ENCODE results near the gene PIK3AP1. TPM values are rescaled to one million over a fixed set of nuclear protein-coding genes. Genes with fewer than 3 reads are reported as not detected.

PIK3AP1 gene
- total and polyA plus RNA-seq, 10 of the 15 experiments (the other 5 are each of a cell fraction or from before 2014, with no cell fraction given), result 26.2 to 306 (median 119) TPM

- TF ChIP-seq, protein P1, sequence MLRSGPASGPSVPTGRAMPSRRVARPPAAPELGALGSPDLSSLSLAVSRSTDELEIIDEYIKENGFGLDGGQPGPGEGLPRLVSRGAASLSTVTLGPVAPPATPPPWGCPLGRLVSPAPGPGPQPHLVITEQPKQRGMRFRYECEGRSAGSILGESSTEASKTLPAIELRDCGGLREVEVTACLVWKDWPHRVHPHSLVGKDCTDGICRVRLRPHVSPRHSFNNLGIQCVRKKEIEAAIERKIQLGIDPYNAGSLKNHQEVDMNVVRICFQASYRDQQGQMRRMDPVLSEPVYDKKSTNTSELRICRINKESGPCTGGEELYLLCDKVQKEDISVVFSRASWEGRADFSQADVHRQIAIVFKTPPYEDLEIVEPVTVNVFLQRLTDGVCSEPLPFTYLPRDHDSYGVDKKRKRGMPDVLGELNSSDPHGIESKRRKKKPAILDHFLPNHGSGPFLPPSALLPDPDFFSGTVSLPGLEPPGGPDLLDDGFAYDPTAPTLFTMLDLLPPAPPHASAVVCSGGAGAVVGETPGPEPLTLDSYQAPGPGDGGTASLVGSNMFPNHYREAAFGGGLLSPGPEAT (IDR thresholded peaks at IDR 0.05; ENCODE audit: low read depth), result peak; percentile 93
- TF ChIP-seq, protein P2, sequence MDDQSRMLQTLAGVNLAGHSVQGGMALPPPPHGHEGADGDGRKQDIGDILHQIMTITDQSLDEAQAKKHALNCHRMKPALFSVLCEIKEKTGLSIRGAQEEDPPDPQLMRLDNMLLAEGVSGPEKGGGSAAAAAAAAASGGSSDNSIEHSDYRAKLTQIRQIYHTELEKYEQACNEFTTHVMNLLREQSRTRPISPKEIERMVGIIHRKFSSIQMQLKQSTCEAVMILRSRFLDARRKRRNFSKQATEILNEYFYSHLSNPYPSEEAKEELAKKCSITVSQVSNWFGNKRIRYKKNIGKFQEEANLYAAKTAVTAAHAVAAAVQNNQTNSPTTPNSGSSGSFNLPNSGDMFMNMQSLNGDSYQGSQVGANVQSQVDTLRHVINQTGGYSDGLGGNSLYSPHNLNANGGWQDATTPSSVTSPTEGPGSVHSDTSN (IDR thresholded peaks at IDR 0.05; ENCODE audit: insufficient replicate concordance, low read depth, low read length), result peak; percentile 67
- TF ChIP-seq MEF2B (IDR thresholded peaks at IDR 0.05; ENCODE audit: partially characterized antibody, poor library complexity, severe bottlenecking) (peak; percentile 92), SUPT20H (IDR thresholded peaks at IDR 0.05; ENCODE audit: borderline replicate concordance, control insufficient read depth, low read depth, low read length) (no peak), PML (IDR thresholded peaks at IDR 0.05; ENCODE audit: low read length) (0 out of 2 replicates have a peak, but pooled peaks have one; percentile 55), SPI1 (IDR thresholded peaks at IDR 0.05; ENCODE audit: borderline replicate concordance, insufficient read depth, low read depth, low read length) (peak; percentile 96), CBFB (IDR thresholded peaks at IDR 0.05; ENCODE audit: low read depth) (peak; percentile 79; the same call in 1 of the 2 replicates), KDM1A (IDR thresholded peaks at IDR 0.05; ENCODE audit: borderline replicate concordance) (no peak), TCF12 (IDR thresholded peaks at IDR 0.05; ENCODE audit: low read depth, low read length) (peak; percentile 93), MEF2A (IDR thresholded peaks at IDR 0.05; ENCODE audit: insufficient read depth, low read depth, low read length) (peak; percentile 97), CREM (IDR thresholded peaks at IDR 0.05; ENCODE audit: low read depth) (peak; percentile 76; the same call in 1 of the 2 replicates), EED (IDR thresholded peaks at IDR 0.05; ENCODE audit: low read depth) (peak; percentile 95), TAF1 (IDR thresholded peaks at IDR 0.05; ENCODE audit: borderline replicate concordance, low read depth, low read length) (no peak), DPF2 (IDR thresholded peaks at IDR 0.05) (peak; percentile 79), ELK1 (IDR thresholded peaks at IDR 0.05; ENCODE audit: low read depth, low read length) (no peak)
These were observed 68.3 kb downstream of the PIK3AP1 start (continued) for GRCh38 chr10:96651998-96652431.

Data from GM12878 (cell line).